Fibroblast of the aortic adventitia (primary cell): ENCODE results near the gene PRTFDC1. TPM values are rescaled to one million over a fixed set of nuclear protein-coding genes. Genes with fewer than 3 reads are reported as not detected.
A peak's percentile ranks its signal among the peaks of the same experiment; 100 is the strongest.

ENCODE experiments used
- DNase-seq: peaks from one replicate; pipeline ENCODE4 v3.0.0-alpha.2; 2010; ENCODE audit warnings: low read depth
- H3K4me3 ChIP-seq: 2 replicates; pipeline ENCODE4 v1.5.1; 2011; ENCODE audit warnings: low read depth, mild to moderate bottlenecking, control low read depth, low read length, moderate library complexity
- CTCF ChIP-seq: IDR thresholded peaks from 2 replicates; pipeline ENCODE4 v1.5.1; 2011; ENCODE audit warnings: mild to moderate bottlenecking, low read length, control low read depth, inconsistent platforms; ENCODE audit not compliant: insufficient read depth
- total RNA-seq: library from RNA; depleted of rRNA; stranded (reverse); fragments of >200 nt; gene quantifications from 2 replicates; pipeline ENCODE4 v1.2.3, GENCODE V29; 2012; ENCODE audit warnings: low replicate concordance

The PRTFDC1 gene
- total RNA-seq, 1 donor: 39.6 TPM

GRCh38 chr10:24898501-24898900, 53.9 kb downstream of the PRTFDC1 start:
- TF ChIP-seq CTCF: no peak
- H3K4me3 ChIP-seq: no peak overlapping the region
- no peak for DNase-seq

- H3K4me3 ChIP-seq: no peak overlapping the region
- DNase-seq: peak; percentile 90
- no peak for TF ChIP-seq CTCF
These were observed 55.0 kb downstream of the PRTFDC1 start for GRCh38 chr10:24897326-24897926.

GRCh38 chr10:24894728-24895127, 57.7 kb downstream of the PRTFDC1 start:
- DNase-seq: no peak
- no peak overlapping the region for H3K4me3 ChIP-seq
- TF ChIP-seq CTCF: no peak

GRCh38 chr10:24894309-24894708, 58.1 kb downstream of the PRTFDC1 start:
- no peak for TF ChIP-seq CTCF
- H3K4me3 ChIP-seq: no peak overlapping the region
- peak; percentile 87 for DNase-seq

GRCh38 chr10:24893127-24893526, 59.3 kb downstream of the PRTFDC1 start:
- peak; percentile 53 for DNase-seq
- TF ChIP-seq CTCF: no peak
- H3K4me3 ChIP-seq: no peak overlapping the region

- DNase-seq: peak; percentile 59
- H3K4me3 ChIP-seq: no peak overlapping the region
- TF ChIP-seq CTCF: no peak
These were observed 60.6 kb downstream of the PRTFDC1 start for GRCh38 chr10:24891823-24892222.

- H3K4me3 ChIP-seq: no peak overlapping the region
- DNase-seq: peak; percentile 61
- TF ChIP-seq CTCF: no peak
These were observed 62.8 kb downstream of the PRTFDC1 start for GRCh38 chr10:24889639-24890038.
